Thyroid gland (tissue), 4 donors: ENCODE results near the gene ZKSCAN1.

Experiments
- CTCF ChIP-seq, 6 experiments: fragments of 200-600 bp in 3 of 6; fragments of 450-650 bp in 3 of 6; sonication (generic) in 3 of 6; IDR thresholded peaks; one replicate each; pipeline ENCODE4 v1.5.1; 2016 to 2019; ENCODE audit warnings: antibody characterized with exemption in 6 of 6, mild to moderate bottlenecking in 2 of 6, inconsistent platforms in 1 of 6, moderate library complexity in 1 of 6
- POLR2A ChIP-seq, 2 donors: fragments of 450-650 bp; IDR thresholded peaks; one replicate each; pipeline ENCODE4 v1.6.1; 2017; ENCODE audit warnings: antibody characterized with exemption in 2 of 2, mild to moderate bottlenecking in 2 of 2, moderate library complexity in 1 of 2

GRCh38 chr7:100010901-100011300, 4.5 kb upstream of the ZKSCAN1 start:
- TF ChIP-seq CTCF (IDR thresholded peaks at IDR 0.05) (no peak), POLR2A (IDR thresholded peaks at IDR 0.05) (no peak)
